GM18867 (cell line): ENCODE results near the gene FAM227A.

ENCODE experiments used
- ATAC-seq: cut with Tn5 transposase; IDR thresholded peaks from one replicate; pipeline ENCODE4 v1.9.1; 2021; ENCODE audit warnings: mild to moderate bottlenecking, moderate library complexity; ENCODE audit not compliant: unreplicated experiment

FAM227A gene

DNA sequence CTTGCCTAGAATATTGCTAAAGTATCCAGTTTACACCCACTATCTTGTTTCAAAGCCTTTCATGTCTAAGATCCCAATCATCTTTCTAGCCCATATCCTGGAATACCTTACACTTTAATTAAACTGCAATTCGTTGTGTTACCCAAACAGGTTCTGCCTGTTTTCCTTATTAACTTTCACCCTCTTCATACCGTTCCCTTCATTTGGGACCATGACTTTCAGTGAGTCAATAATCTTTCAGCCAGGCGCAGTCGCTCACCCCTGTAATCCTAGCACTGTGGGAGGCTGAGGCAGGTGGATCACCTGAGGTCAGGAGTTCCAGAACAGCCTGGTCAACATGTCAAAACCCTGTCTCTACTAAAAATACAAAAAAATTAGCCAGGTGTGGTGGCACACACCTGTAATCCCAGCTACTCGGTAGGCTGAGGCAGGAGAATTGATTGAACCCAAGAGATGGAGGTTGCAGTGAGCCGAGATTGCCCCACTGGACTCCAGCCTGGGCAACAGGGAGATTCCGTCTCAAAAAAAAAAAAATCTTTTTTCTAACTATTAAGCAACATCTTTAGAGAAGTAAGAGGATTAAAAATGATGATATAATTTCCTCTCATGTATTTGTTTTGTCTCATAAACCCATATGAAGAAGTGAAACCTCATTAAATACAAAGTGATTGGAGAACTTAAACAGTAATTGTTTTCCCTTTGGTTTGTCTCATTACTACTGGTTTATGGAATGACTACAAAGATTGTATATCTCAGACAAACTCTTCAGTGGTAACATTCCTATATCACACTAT, 106.9 kb downstream of the FAM227A start:
- ATAC-seq, result no peak

GRCh38 chr22:38540701-38541100, 115.5 kb downstream of the FAM227A start:
- ATAC-seq, result no peak

GRCh38 chr22:38531251-38531938, 124.8 kb downstream of the FAM227A start:
- no peak for ATAC-seq
